ENCODE results near the gene WNT7A.

DNA sequence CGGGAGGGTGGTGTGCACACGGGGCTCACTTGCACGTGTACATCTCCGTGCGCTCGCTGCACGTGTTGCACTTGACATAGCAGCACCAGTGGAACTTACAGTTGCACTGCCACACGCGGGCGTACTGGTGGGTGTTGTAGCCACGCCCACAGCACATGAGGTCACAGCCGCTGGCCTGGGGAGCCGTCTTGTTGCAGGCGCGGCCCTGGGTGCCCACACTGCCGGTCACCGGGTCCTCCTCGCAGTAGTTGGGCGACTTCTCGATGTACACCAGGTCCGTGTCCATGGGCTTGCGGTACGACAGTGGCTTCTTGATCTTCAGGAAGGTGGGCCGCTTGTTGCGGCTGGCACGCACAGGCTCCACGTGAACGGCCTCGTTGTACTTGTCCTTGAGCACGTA is 61.0 kb downstream of the WNT7A start:
- TF ChIP-seq, protein P1, sequence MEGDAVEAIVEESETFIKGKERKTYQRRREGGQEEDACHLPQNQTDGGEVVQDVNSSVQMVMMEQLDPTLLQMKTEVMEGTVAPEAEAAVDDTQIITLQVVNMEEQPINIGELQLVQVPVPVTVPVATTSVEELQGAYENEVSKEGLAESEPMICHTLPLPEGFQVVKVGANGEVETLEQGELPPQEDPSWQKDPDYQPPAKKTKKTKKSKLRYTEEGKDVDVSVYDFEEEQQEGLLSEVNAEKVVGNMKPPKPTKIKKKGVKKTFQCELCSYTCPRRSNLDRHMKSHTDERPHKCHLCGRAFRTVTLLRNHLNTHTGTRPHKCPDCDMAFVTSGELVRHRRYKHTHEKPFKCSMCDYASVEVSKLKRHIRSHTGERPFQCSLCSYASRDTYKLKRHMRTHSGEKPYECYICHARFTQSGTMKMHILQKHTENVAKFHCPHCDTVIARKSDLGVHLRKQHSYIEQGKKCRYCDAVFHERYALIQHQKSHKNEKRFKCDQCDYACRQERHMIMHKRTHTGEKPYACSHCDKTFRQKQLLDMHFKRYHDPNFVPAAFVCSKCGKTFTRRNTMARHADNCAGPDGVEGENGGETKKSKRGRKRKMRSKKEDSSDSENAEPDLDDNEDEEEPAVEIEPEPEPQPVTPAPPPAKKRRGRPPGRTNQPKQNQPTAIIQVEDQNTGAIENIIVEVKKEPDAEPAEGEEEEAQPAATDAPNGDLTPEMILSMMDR (conservative IDR thresholded peaks at IDR 0.05; ENCODE audit: low read length): no peak
- TF ChIP-seq EZH2phosphoT487 (IDR thresholded peaks at IDR 0.05; ENCODE audit: borderline replicate concordance): no peak
